HepG2 (cell line): ENCODE measurements around the gene ELOVL7.
"Not testable (repeated sequence)": the region's sequence is repeated elsewhere in the genome, so short reads cannot be mapped to it uniquely, and the experiment has no call there.

Experiments
- ATF7-NPFF ChIP-seq: sonication (generic); formaldehyde crosslinking; IDR thresholded peaks from 2 replicates; pipeline ENCODE4 v1.8.1; 2023; ENCODE audit warnings: mild to moderate bottlenecking, low read depth, missing genetic modification reagents, moderate library complexity
- CSRNP1 ChIP-seq: sonication (generic); formaldehyde crosslinking; IDR thresholded peaks from 2 replicates; pipeline ENCODE4 v1.8.1; 2023; ENCODE audit warnings: mild to moderate bottlenecking, missing genetic modification reagents
- HNF4A ChIP-seq: sonication (generic); formaldehyde crosslinking; IDR thresholded peaks from 2 replicates; pipeline ENCODE4 v1.4.0; 2020; ENCODE audit warnings: missing genetic modification reagents
- PATZ1 ChIP-seq: sonication (generic); formaldehyde crosslinking; IDR thresholded peaks from 2 replicates; pipeline ENCODE4 v1.4.0; 2020; ENCODE audit warnings: missing genetic modification reagents
- REST ChIP-seq, 2 experiments: IDR thresholded peaks; 2 replicates each; pipeline ENCODE4 v1.6.1; 2011 to 2012; ENCODE audit warnings: low read length in 2 of 2, borderline replicate concordance in 1 of 2, low read depth in 1 of 2, mild to moderate bottlenecking in 1 of 2, moderate library complexity in 1 of 2
- SRF ChIP-seq: IDR thresholded peaks from 2 replicates; pipeline ENCODE4 v1.6.1; 2011; ENCODE audit warnings: mild to moderate bottlenecking, low read depth, low read length, moderate library complexity
- TCF12 ChIP-seq, 2 experiments: fragments of 450-650 bp in 1 of 2; sonication (generic) in 1 of 2; formaldehyde crosslinking in 1 of 2; IDR thresholded peaks; 2 replicates each; pipeline versions ENCODE4 v1.6.1 to v1.8.0; 2017 to 2022; ENCODE audit warnings: antibody characterized with exemption in 1 of 2, mild to moderate bottlenecking in 1 of 2, missing genetic modification reagents in 1 of 2, moderate library complexity in 1 of 2
- ZNF235 ChIP-seq: sonication (generic); formaldehyde crosslinking; IDR thresholded peaks from 2 replicates; pipeline ENCODE4 v1.8.1; 2023; ENCODE audit warnings: mild to moderate bottlenecking, missing genetic modification reagents, borderline replicate concordance
- ZNF512B ChIP-seq: sonication (generic); formaldehyde crosslinking; IDR thresholded peaks from 2 replicates; pipeline ENCODE4 v1.5.1; 2020; ENCODE audit warnings: missing genetic modification reagents, mild to moderate bottlenecking, borderline replicate concordance
- ZNF766 ChIP-seq: sonication (generic); formaldehyde crosslinking; IDR thresholded peaks from 2 replicates; pipeline ENCODE4 v1.5.0; 2020; ENCODE audit warnings: missing genetic modification reagents, borderline replicate concordance

GRCh38 chr5:60795424-60795950 is 48.6 kb downstream of the ELOVL7 start:
- not testable (repeated sequence) for TF ChIP-seq CSRNP1 (CRISPR knock-in tag); ATF7-NPFF (CRISPR knock-in tag); ZNF235 (CRISPR knock-in tag); SRF; TCF12 (IDR thresholded peaks at IDR 0.05); TCF12 (CRISPR knock-in tag; IDR thresholded peaks at IDR 0.05); ZNF512B; HNF4A; PATZ1 (CRISPR knock-in tag); REST (IDR thresholded peaks at IDR 0.05; ENCODE audit: borderline replicate concordance in 1 of 2, low read depth in 1 of 2, low read length in 2 of 2); ZNF766 (CRISPR knock-in tag)
